PC-9 (cell line): ENCODE measurements around the gene ICE2. TPM values are rescaled to one million over a fixed set of nuclear protein-coding genes. Genes with fewer than 3 reads are reported as not detected.

Source experiments
- BruUV-seq: library from RNA; stranded (reverse); fragments of 400-500 nt; replicated peaks from 2 replicates; lab custom pipeline; 2021; lab: Mats Ljungman, UMichigan
- CTCF ChIA-PET: fragments of 300-600 bp; sonication (Branson Sonifier 250); formaldehyde crosslinking; loops from one replicate; lab custom pipeline; 2022; ENCODE audit warnings: antibody characterized with exemption; lab: Charles Lee
- POLR2A ChIA-PET: fragments of 300-600 bp; sonication (Branson Sonifier 250); formaldehyde crosslinking; loops from one replicate; lab custom pipeline; 2022; ENCODE audit warnings: antibody characterized with exemption; ENCODE audit not compliant: unreplicated experiment; lab: Charles Lee
- DNase-seq, 2 experiments: peaks; one replicate each; pipeline versions ENCODE4 v3.0.0 to v3.0.0-alpha.2; 2015 to 2022; ENCODE audit warnings: mixed read lengths in 1 of 2
- H2AFZ ChIP-seq: fragments of 200-600 bp; sonication (generic); 2 replicates; pipeline ENCODE4 v1.8.1; 2017; ENCODE audit warnings: antibody characterized with exemption
- H3F3A ChIP-seq: fragments of 200-600 bp; sonication (generic); 2 replicates; pipeline ENCODE4 v1.8.1; 2017; ENCODE audit warnings: antibody characterized with exemption, mild to moderate bottlenecking, low read depth; ENCODE audit not compliant: insufficient read depth
- H3K27ac ChIP-seq: fragments of 200-600 bp; sonication (generic); 2 replicates; pipeline ENCODE4 v1.6.1; 2016; ENCODE audit warnings: mixed run types
- H3K27me3 ChIP-seq: fragments of 200-600 bp; sonication (generic); 2 replicates; pipeline ENCODE4 v1.6.1; 2016; ENCODE audit warnings: low read depth, mixed run types; ENCODE audit not compliant: insufficient read depth
- H3K36me3 ChIP-seq: fragments of 200-600 bp; sonication (generic); 2 replicates; pipeline ENCODE4 v1.6.1; 2016; ENCODE audit warnings: low read depth, mixed run types
- H3K4me1 ChIP-seq: fragments of 200-600 bp; sonication (generic); replicated peaks from 2 replicates; pipeline ENCODE4 v1.6.1; 2016; ENCODE audit warnings: mixed run types; ENCODE audit not compliant: insufficient read depth
- H3K4me2 ChIP-seq: fragments of 200-600 bp; sonication (generic); 2 replicates; pipeline ENCODE4 v1.6.1; 2017; ENCODE audit warnings: mixed run types
- H3K4me3 ChIP-seq: fragments of 200-600 bp; sonication (generic); 2 replicates; pipeline ENCODE4 v1.6.1; 2016; ENCODE audit warnings: mixed run types
- H3K79me2 ChIP-seq: fragments of 200-600 bp; sonication (generic); 2 replicates; pipeline ENCODE4 v1.6.1; 2017; ENCODE audit warnings: low read depth, mixed run types
- H3K9me2 ChIP-seq: fragments of 200-600 bp; sonication (generic); 2 replicates; pipeline ENCODE4 v1.8.1; 2017; ENCODE audit warnings: mild to moderate bottlenecking; ENCODE audit not compliant: insufficient read depth
- H3K9me3 ChIP-seq: fragments of 200-600 bp; sonication (generic); 2 replicates; pipeline ENCODE4 v1.8.1; 2016; ENCODE audit warnings: low read depth; ENCODE audit not compliant: insufficient read depth
- H4K20me1 ChIP-seq: fragments of 200-600 bp; sonication (generic); 2 replicates; pipeline ENCODE4 v1.8.1; 2017; ENCODE audit not compliant: insufficient read depth
- CTCF ChIP-seq: fragments of 200-600 bp; sonication (generic); conservative IDR thresholded peaks from 2 replicates; pipeline ENCODE4 v1.6.1; 2017; ENCODE audit warnings: mixed run types, antibody characterized with exemption, mild to moderate bottlenecking, moderate library complexity
- EZH2 ChIP-seq: fragments of 200-600 bp; sonication (generic); IDR thresholded peaks from 2 replicates; pipeline ENCODE4 v1.8.0; 2017; ENCODE audit warnings: antibody characterized with exemption, low read depth
- intact Hi-C: fragments of 100-400 bp; cut with micrococcal nuclease; formaldehyde crosslinking; loops from one replicate; pipeline ENCODE4 v1.10.0; 2022; ENCODE audit not compliant: unreplicated experiment
- total RNA-seq: library from RNA; stranded (reverse); gene quantifications from 2 replicates; pipeline ENCODE4 v1.2.3, GENCODE V29; 2021

Gene ICE2
- total RNA-seq, 1 experiment from 2014 or later = 67.5 TPM

GRCh38 chr15:60400944-60401343, 78.0 kb downstream of the ICE2 start:
- H3K4me2 ChIP-seq = no peak overlapping the region

GRCh38 chr15:60399931-60400330, 79.0 kb downstream of the ICE2 start:
- BruUV-seq = no TSS peak
- peaks cover 3% of the 10 kb centered on the region; the same call in 1 of the 2 replicates for H4K20me1 ChIP-seq
- H3K4me1 ChIP-seq = peaks cover 38% of the 10 kb centered on the region
- no peak overlapping the region for H3K4me3 ChIP-seq
- peaks cover 25% of the 10 kb centered on the region for H3K79me2 ChIP-seq
- intact Hi-C loops = loop anchor here (1.0 to 5.0 kb wide), 2 partner anchors 21 to 38 kb away; no protein-coding TSS in a partner anchor
- no peaks in the 10 kb centered on the region for H3K9me2 ChIP-seq
- TF ChIP-seq EZH2 (no peak), CTCF (no peak)
- peak in 1 of 2 experiments; percentile 80 for DNase-seq
- CTCF ChIA-PET = no interaction called here
- H3K9me3 ChIP-seq = no peaks in the 10 kb centered on the region
- no peaks in the 10 kb centered on the region for H3K27me3 ChIP-seq
- H3K4me2 ChIP-seq = peak overlapping the region; percentile 47
- POLR2A ChIA-PET = interaction anchor here (0.6 to 1.0 kb wide), 7 partner anchors 9 to 571 kb away, joined by 3 to 7 read pairs (median 5); no protein-coding TSS in a partner anchor
- H3K27ac ChIP-seq = peak overlapping the region; percentile 94
- 0 out of 2 replicates have a peak, but pooled peaks cover 9% of the 10 kb centered on the region for H3K36me3 ChIP-seq
- H2AFZ ChIP-seq = no peak overlapping the region
- H3F3A ChIP-seq = peaks cover 16% of the 10 kb centered on the region; the same call in 1 of the 2 replicates

More at GRCh38 chr15:60400944-60401343, 78.0 kb downstream of the ICE2 start:
- ChIA-PET POLR2A (no interaction called here), CTCF (no interaction called here)
- H3K79me2 ChIP-seq = peaks cover 15% of the 10 kb centered on the region
- H3K4me1 ChIP-seq = peaks cover 31% of the 10 kb centered on the region
- DNase-seq = no peak
- TF ChIP-seq EZH2 (no peak), CTCF (no peak)
- H2AFZ ChIP-seq = no peak overlapping the region
- H3K36me3 ChIP-seq = 0 out of 2 replicates have a peak, but pooled peaks cover 9% of the 10 kb centered on the region
- no peaks in the 10 kb centered on the region for H3K27me3 ChIP-seq
- no peaks in the 10 kb centered on the region for H3K9me3 ChIP-seq
- intact Hi-C loops = loop anchor here (1.0 kb wide), 1 partner anchor 20 kb away; no protein-coding TSS in a partner anchor
- peaks cover 3% of the 10 kb centered on the region; the same call in 1 of the 2 replicates for H4K20me1 ChIP-seq
- BruUV-seq = no TSS peak
- H3K4me3 ChIP-seq = no peak overlapping the region
- H3F3A ChIP-seq = peaks cover 6% of the 10 kb centered on the region; the same call in 1 of the 2 replicates
- H3K9me2 ChIP-seq = no peaks in the 10 kb centered on the region
- H3K27ac ChIP-seq = peak overlapping the region; percentile 94; the same call in 1 of the 2 replicates

- POLR2A ChIA-PET = interaction anchor here (0.5 to 1.0 kb wide), 8 partner anchors 8 to 571 kb away, joined by 3 to 7 read pairs (median 6); no protein-coding TSS in a partner anchor
Measured at GRCh38 chr15:60399246-60399915, 79.6 kb downstream of the ICE2 start.

More at GRCh38 chr15:60399246-60399915, 79.6 kb downstream of the ICE2 start:
- no peak overlapping the region for H3K4me3 ChIP-seq
- CTCF ChIA-PET = no interaction called here
- no peak for DNase-seq
- no peaks in the 10 kb centered on the region for H3K27me3 ChIP-seq
- H2AFZ ChIP-seq = no peak overlapping the region
- no peaks in the 10 kb centered on the region for H3K9me3 ChIP-seq
- peaks cover 30% of the 10 kb centered on the region for H3K79me2 ChIP-seq
- H3K27ac ChIP-seq = peak overlapping the region; percentile 94
- H4K20me1 ChIP-seq = peaks cover 3% of the 10 kb centered on the region; the same call in 1 of the 2 replicates
- intact Hi-C loops = loop anchor here (5.0 kb wide), 1 partner anchor 37 kb away; no protein-coding TSS in a partner anchor
- TF ChIP-seq EZH2 = no peak
- no peak for TF ChIP-seq CTCF
- BruUV-seq = no TSS peak
- H3K36me3 ChIP-seq = 0 out of 2 replicates have a peak, but pooled peaks cover 9% of the 10 kb centered on the region
- peaks cover 43% of the 10 kb centered on the region for H3K4me1 ChIP-seq
- peaks cover 22% of the 10 kb centered on the region for H3F3A ChIP-seq
- H3K9me2 ChIP-seq = no peaks in the 10 kb centered on the region
- H3K4me2 ChIP-seq = peak overlapping the region; percentile 47
